NCI-H1436 treated with DMSO at 0.1 percent for 48 hours (cell line): ENCODE measurements around the gene ANAPC16.
"Not testable (repeated sequence)": the region's sequence is repeated elsewhere in the genome, so short reads cannot be mapped to it uniquely, and the experiment has no call there.

Experiments used
- DNase-seq: peaks from one replicate; lab custom pipeline; 2025; lab: John Stamatoyannopoulos, UW

The ANAPC16 gene

DNA sequence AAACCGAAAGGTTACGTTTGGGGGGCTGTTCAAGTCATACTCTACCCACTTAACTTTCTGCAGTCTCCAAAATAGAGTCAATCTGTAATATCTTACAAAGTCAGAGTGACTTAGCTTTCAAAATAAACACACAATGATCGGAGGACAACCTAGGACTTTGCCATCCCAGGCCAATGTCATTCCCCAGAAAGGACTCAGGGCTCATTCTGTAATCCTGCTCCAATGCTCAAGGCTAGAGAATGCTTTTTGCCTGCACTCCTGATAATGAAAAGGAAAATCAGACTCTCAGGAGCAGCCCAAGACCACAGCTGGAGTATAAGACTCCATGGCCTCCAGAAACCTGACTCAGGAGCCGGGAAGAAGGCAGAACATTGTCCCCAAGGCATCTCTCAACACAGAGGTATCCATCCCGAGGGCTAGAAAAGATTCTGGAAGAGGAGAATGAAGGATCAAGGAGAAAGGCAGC, 28.8 kb downstream of the ANAPC16 start:
- DNase-seq = no peak

DNA sequence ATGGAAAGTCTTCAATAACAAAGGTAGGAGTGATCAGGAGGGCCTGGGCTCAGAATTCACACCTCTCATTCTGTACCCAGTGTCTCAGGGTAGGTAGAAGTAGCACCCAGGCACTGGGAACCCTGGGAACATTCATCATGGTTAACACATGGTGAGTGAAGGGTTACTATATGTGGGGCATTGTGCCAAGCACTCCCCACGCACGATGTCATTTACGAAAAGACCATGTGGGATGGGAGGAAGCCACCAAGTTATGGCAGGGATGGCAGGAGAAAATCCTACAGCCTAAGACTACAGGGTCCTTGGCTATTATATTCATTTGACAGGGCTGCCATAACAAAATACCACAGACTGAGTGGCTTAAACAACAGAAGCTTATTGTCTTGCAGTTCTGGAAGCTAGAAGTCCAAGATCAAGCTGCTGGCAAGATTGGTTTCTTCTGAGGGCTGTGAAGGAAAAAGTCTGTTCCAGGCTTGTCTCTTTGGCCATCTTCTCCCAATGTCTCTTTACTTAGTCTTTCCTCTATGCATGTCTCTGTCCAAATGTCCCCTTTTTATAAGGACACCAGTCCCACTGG, 30.2 kb downstream of the ANAPC16 start:
- no peak for DNase-seq

DNA sequence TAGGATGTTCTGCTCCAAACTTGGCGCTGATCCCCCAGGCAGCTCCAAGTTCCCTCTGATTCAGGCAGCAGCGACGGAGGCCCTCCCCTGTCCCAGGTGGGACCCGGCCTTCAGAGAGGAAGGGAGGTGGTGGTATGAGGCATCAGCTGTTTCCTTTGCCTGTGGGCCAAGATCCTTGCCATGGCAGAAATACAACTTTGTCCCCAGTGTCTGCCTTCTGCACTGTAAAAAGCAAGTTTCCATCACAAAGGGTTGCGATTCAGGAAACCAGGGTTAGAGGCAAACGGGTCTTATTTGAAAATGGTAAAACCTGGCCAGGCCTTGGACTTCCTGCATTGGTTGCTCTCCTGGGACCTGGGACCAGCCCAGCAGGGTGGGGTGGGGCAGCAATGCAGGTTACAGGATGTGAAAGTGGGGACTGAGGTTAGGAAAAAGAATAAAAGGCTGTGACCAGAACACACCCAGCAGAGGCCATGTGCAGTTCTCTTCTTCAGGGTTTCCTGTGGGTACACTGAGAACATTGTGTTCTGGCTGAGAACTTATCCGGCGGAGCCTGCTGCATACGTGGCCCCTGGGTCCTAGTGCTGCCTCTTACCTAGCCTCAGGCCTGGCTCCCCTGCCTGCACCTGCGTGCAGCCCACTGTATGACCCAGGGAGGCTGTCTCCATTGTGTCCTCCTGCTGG, 32.8 kb downstream of the ANAPC16 start:
- no peak for DNase-seq

DNA sequence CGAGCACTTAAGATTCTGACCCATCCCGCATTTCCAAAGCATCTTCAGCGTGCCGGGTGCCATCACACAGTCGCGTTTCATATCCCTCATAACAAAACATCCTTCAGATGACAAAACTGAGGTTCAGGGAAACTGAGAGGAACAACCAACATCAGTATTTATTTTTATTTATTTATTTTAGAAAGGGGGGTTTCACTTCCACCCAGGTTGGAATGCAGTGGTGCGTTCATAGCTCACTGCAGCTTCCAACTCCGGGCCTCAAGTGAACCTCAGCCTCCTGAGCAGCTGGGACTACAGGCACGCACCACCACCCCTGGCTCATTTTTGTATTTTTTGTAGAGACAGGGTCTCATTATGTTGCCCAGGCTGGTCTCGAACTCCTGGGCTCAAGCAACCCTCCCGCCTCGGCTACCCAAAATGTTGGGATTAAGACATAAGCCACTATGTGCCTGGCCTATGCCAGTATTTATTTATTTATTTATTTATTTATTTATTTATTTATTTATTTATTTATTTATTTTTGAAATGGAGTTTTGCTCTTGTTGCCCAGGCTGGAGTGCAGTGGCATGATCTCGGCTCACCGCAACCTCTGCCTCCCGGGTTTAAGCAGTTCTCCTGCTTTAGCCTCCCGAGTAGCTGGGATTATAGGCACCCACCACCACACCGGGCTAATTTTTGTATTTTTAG, 33.5 kb downstream of the ANAPC16 start:
- DNase-seq = not testable (repeated sequence)

DNA sequence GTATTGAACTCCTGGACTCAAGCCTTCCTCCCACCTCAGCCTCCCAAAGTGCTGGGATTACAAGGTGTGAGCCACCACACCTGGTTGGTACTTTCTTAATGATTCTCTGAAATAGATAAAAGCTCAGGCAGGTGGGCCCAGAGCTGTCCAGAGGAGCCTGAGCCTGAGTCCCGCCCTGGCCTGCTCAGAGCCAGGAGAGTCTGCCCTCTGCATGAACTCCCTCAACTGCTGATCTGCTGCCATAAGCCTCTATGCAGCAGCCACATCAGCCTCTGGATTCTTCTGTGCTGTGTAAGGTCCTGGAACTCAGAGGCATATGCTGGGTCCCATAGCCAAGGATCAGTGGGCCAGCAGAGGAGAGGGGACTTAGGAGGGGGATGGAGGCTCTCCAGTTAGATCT, 34.9 kb downstream of the ANAPC16 start:
- no peak for DNase-seq

DNA sequence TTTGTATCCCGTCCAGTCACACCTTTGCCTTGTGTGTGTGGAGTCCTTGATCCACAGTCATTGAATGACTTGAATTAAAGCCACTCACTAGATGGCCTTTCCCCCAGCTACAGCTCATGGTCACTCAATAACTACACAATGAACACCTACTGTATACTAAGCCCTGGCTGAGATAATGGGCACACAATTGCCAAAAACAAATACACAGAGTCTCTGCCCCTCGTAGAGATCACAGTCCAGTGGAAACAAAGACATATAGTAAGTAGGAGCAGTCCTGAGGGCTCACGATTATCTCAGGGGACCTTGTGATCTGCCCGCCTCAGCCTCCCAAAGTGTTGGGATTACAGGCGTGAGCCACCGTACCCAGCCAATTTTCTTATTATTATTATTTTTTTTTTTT, 35.8 kb downstream of the ANAPC16 start:
- no peak for DNase-seq

DNA sequence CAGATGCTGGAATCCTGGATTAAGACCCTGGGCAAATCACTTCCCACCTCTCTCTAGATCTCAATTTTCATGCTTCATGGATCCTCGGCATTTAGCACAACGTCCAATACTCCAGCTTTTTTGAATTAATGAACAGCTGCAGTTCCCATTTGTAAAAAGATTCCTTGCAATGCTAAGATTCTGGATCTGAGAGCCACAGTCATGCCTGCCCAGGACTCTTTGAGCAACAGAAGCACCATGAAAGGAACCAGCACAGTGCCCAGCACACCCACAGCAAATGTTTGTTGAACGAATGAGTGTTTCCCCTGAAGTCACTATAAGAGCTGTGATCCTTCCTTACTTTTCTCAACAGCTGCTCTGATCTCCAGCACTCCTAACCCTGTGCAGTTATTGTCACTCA, 37.2 kb downstream of the ANAPC16 start:
- DNase-seq = no peak

DNA sequence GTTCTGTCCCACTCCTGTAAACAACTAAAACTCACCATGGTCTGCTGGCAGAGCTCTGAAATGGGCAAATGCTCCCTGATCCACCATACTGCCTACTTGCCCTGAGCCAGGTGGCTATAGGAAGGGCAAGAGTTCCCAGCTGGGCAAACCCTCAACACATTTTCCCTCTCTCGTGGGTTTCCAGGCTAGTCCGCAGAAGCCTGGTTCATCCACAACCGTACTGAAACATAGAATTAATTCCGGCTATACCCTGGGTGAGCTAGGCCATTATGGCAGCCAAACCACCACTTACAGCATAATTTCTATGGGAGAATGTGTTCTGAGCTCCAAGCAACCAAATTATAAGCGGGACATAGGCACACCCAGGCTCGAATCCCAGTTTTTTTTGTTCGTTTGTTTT, 37.8 kb downstream of the ANAPC16 start:
- no peak for DNase-seq

DNA sequence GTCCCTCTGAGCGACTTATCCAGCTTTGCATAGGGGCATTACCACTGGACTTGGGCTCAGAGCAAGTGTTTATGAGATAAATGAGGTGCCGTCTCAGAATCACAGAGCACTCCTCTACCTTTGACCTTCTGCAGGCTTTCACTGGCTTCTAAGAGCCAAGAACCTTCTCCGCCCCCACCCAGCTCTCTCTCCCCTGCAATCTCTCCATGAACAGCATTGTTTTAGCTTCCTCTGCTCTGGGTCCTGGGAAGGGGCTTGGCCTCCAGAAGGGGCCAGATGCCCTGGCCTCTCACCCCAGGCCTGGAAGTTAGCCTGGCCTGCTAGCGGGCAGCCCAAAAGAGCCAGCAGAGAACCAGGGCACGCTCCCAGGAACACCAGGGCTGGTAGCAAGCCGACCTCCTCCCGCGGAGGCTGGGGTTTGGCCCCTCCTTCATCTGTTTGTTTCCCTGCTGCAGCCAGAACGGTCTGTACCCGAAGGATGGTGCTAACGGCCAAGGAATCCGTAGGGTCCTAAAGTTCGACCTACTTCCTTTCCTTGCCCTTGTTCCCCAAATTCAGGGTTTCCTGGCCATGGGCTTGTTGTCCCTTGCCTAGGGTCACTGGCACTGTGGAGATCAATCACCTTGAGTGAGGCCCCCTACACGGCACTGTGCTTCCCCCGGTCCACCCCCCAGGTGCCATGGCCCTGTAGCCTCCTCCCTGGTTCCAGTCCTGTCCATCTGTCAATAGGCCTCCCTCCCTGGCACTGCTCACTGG, 39.2 kb downstream of the ANAPC16 start:
- peak; percentile 24 for DNase-seq

DNA sequence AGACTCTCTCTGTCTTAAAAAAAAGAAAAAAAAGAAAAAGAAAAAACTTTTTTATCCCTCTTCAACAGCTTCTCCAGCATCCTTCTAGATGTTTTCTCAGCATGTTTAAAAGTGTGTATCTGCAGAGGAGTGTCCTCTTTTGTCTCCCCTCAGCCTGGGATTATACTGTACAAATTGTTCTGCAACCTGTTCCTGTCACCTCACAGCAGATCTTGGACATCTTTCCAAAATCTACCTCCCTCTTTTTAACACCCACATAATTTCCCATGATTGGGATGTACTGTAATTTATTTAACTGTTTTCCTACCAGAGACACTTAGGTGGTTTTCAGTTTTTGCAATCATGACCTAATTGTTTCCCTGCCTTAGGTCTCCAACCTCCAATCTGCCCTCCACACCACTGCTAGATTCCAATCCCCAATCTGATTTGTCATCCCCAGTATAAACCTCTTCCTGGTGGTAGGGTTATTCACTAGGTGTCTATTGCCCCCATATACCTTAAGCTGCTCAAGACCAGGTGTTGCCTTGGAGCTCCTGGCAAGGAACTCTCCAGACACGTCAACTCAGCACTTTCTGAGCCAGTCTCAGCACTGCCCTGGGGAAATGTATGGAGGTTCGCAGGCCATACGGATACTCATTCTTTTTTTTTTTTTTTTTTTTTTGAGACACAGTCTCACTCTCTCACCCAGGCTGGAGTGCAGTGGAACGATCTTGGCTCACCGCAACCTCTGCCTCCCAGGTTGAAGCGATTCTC, 40.3 kb downstream of the ANAPC16 start:
- DNase-seq = no peak

DNA sequence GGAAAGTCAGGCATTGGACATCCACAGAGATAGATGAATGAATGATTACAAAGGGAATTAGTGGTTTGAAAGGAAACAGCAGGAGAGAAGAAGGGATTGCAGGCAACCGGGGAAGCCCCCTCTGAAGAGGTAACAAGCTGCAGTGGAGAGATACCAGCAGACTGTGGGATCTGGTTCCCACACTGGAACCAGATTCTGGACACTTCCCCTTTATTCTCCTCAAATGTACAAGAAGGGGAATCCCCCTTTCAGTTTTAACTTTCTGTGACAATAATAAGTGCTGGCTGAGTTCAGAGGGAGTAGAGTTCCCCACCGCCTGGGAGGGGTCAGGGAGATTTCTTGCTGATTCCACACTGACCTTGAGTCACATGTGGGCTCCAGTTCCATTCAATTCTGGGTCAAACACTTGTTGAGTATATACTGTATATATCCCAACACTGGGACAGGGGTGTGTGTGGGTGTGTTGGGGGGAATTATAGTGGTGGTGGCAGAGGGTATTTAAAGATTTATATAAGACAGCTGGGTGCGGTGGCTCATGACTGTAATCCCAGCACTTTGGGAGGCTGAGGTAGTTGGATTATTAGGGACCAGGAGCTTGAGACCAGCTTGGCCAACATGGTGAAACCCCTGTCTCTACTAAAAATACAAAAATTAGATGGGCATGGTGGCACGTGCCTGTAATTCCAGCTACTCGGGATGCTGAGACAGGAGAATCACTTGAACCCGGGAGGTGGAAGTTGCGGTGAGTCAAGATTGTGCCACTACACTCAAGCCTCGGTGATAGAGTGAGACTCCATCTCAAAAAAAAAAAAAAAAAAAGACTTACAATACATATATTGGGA, 41.5 kb downstream of the ANAPC16 start:
- DNase-seq = no peak

DNA sequence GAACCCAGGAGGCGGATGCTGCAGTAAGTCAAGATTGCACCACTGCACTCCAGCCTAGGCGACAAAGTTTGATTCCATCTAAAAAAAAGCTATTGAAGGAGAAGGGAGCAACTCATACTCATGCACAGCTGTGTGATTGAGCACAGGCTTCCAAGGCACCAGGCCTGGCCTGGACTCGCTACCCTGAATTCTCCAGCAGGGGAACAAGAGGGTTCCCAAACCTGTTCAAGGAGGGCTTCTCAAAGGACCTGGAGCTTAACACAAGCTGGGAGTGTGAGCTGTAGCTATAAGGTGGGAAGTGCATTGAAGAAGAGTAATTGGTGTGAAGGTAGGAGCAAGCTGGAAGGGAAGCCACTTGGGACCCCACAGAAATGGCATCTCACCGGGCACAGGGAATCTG, 42.8 kb downstream of the ANAPC16 start:
- DNase-seq = no peak

DNA sequence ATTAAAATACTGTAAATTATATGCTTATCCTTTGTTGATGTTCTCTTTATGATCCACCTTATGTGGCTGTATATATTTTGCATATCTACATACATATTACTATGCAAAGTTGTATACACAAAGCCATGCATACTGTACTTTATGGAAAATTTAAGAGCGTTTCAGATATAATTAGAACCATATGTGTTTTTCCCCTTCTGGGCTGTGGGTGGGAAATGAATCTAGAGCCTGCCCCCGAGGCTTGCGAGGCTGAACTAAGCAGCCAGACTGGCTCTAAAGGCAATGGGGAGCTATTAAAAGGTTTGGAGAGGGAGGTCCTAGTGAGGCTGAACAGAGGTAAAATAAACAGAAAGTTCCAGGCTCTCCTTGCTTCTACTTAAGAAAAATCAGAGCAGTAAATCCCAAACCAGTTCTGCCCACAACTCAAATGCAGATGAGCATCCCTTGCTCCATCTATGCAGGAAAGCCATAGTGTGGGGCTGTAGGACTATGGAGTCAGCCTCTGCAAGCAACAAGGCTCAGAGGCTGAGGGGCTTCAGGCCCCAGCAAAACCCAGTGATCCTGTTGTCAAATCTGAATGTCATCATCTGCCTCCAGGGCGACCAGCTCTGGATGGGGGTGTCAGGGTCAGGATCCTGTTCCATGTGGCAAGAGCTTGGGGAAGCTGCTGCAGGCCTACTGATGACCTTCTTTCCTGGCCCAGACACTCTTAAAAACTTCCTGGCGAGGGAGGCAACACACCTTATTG, 43.9 kb downstream of the ANAPC16 start:
- DNase-seq = no peak

DNA sequence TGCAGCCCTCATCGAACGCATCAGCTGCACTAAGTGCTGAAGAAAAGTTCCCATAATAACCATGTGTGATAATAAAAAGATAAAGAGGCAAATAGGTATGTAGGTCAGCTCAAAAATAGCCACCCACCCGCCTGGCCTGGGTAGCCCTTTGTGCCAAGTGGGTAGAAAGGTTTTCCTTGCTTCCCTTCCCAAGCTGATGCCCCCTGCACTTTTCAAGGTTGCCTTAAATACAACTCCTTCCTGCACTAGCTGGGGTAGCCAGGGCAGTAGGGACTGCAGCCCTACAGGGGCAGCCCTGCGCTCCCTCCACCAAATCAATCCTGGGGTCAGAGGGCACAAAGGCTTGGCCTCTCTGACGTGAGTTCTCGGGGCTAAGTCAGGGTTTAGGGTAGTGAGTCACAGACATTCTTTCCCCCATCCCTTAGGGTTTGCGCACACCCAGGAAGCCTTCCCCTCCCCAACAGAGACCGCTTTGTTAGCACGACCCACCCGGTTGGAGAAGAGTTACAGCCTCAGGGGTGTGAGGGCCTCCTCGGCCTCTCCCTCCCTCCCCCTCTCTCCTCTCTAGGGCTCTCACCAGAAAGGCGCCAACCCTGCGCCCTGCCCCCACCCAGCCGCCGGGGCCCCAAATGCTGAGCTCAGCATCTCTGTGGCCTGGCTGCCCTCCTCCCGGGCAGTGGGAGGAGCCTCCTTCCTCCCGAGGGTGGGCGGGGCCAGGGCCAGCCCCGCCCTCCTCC, 44.6 kb downstream of the ANAPC16 start:
- peak; percentile 85 for DNase-seq

DNA sequence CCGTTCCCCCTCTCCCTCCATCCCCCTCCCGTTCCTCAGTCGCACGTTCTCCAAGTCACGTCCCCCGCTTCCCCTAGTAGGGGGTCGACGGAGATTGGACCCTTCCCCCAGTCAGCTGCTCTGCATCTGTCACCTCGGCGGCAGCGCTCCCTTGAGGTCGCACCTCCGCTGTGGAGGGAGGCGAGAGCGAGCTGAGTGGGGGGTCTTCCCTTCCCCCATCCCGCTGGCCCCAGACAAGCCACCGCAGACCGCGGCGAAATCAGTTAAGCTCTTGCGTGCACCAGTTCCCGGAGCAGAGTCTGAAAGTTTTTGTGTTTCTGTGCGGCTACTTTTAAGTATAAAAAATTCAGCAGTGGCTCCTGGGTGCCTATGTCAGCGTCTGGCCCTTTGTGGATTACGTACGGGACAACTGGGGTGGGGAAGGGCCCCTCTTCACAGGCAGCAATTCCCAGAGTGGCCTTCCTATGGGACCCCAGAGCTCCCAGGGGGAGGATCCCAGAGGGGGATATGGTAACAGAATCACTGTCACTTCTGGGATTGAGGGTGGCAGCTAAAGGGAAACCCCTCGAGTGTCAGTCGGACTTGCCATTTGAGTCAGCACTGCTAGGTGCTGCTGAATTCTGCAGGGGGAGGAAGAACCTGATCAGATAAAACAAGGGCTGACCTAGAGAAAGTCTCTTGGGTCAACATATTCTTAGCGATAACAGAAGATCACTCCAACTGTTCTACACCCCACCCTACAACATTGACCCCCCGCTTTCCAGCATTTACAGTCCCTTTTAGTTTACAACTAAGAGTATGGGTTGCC, 45.4 kb downstream of the ANAPC16 start:
- DNase-seq = no peak

DNA sequence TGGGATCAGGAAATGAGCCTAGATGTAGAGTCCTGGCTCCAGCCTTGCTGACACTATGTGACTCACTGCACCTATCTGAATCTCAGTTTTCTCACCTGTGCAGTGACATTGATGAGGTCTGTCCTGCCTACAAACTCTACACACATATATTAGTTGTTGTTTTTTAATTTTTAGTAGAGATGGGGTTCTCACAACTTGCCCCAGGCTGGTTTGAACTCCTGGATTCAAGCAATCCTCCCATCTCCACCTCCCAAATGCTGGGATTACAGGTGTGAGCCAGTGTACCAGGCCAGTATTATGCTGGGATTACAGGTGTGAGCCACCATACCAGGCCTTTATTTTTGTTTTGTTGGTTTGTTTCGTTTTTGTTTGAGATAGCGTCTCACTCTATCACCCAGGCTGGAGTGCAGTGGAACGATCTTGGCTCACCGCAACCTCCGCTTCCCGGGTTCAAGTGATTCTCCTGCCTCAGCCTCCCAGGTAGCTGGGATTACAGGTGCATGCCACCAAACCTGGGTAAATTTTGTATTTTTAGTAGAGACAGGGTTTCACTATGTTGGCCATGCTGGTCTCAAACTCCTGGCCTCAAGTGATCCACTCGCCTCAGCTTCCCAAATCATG, 46.1 kb downstream of the ANAPC16 start:
- DNase-seq = no peak

DNA sequence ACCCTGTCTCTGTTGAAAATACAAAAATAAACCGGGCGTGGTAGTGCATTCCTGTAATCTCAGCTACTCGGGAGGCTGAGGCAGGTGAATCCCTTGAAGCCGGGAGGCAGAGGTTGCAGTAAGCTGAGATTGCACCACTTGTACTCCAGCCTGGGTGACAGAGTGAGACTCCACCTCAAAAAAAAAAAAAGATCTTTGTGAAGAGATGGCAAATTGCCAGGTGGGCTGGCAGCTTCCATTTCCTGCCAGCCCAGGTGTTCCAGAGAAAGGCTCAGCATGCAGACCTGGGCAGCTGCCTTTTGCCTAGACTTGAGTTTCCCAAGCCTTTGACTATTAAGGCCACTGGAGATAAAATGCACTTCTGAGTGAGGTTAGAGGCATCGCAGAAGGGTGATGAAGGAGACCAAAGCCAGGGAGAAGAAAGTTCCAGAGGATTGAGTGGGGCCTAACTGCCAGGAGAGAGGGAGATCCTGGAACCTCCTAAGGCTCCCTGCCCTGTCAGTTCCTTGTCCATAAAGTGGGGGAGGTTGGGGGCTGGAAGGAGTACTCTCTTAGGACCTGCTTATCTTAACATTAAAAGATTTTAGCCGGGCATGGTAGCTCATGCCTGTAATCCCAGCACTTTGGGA, 47.9 kb downstream of the ANAPC16 start:
- peak; percentile 91 for DNase-seq

DNA sequence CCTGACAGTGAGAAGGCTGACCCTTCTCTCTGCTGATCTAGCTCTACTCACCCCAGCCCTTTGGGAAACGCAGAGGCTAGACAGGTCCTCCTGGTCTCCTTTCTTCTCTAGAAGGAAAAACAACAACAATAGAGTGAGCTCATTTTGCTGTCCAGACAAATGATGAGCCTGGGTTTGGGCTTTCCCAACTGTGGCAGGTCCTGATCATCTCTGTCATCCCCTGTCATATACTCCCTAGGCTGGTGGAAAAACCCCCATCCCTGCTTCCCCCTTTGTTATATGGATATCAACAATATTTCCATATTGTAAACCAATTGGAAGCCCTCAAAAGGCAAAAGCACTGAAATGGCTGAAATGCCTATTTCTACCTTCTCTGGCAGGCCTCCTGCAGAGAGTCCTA, 48.7 kb downstream of the ANAPC16 start:
- no peak for DNase-seq
